GM13977 (cell line): ENCODE data around the gene SCMH1.

Experiments used
- DNase-seq: peaks from one replicate; pipeline ENCODE4 v3.0.0; 2012; ENCODE audit warnings: low spot score
- CTCF ChIP-seq: IDR thresholded peaks from 2 replicates; pipeline ENCODE4 v1.5.1; 2012; ENCODE audit warnings: mild to moderate bottlenecking, control low read depth; ENCODE audit not compliant: insufficient read depth; ENCODE audit errors: extremely low read depth, missing control alignments
- in situ Hi-C: fragments of 300-500 bp; cut with MboI; formaldehyde crosslinking; loops from one replicate; pipeline ENCODE4 v1.12.0; 2022; ENCODE audit warnings: low sequenced_read_pairs, low pct_unique_long_range_greater_than_20kb, mixed read lengths, inconsistent platforms; ENCODE audit not compliant: unreplicated experiment

SCMH1 gene

DNA sequence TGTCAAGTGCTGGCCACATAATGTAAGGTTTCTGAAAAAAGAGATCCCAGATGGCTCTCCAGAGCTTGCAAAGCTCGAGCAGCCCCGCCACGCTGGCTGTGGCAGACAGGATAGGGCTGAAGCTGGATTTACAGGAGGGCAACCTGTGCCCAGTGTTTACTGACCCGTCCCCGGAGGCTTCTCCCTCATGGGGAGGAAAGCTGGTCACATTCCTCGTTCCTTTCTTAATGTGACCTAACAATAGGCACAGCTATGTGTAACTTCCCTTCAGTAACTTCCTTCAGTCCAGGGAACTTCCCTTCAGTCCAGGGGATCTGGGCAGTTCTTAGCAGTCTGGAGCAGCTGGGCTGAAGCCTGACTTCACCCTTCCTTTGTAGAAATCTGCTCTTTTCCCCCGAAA, 228.3 kb downstream of the SCMH1 start:
- no peak for TF ChIP-seq CTCF
- DNase-seq, result no peak
- in situ Hi-C loops, result no loop called here

DNA sequence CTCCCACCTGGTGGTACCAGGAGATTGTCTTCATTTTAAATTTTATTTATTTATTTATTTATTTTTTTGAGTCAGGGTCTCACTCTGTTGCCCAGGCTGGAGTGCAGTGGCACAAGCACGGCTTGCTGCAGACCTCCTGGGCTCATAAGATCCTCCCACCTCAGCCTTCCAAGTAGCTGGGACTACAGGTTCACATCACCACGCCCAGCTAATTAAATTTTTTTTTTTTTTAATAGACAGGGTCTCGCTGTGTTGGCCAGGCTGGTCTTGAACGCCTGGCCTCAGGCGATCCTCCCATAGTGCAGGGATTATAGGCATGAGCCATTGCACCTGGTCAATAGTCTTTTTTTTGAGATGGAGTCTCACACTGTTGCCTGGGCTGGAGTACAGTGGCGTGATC, 229.1 kb downstream of the SCMH1 start:
- in situ Hi-C loops, result no loop called here
- DNase-seq, result no peak
- no peak for TF ChIP-seq CTCF

GRCh38 chr1:41010345-41010744, 231.8 kb downstream of the SCMH1 start:
- in situ Hi-C loops, result no loop called here
- TF ChIP-seq CTCF, result no peak
- DNase-seq, result no peak

GRCh38 chr1:41009466-41009865, 232.6 kb downstream of the SCMH1 start:
- no peak for TF ChIP-seq CTCF
- in situ Hi-C loops, result no loop called here
- no peak for DNase-seq

GRCh38 chr1:41006942-41007865, 234.9 kb downstream of the SCMH1 start:
- no peak for TF ChIP-seq CTCF
- DNase-seq, result no peak
- in situ Hi-C loops, result no loop called here

DNA sequence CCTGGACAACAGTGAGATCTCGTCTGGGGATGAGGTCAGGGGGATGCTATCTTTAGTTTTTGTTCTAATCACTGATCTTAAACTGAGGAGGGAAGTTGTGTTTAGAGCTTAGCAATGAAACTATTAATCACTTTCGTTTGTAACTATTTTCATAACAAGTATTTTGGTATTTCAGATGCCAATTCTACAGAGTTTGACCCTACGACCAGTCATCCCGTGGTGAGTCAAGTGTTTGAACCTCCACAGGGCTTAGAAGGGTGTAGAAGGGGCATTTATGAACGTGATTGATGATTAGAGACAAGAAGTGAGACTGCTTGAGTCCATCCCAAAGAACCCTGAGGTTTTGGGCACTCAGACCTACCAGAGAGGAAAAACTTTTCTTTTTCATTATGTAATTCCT, 236.2 kb downstream of the SCMH1 start:
- TF ChIP-seq CTCF, result no peak
- no peak for DNase-seq
- in situ Hi-C loops, result no loop called here
